Stimulated activated CD4-positive, alpha-beta T cell treated with anti-CD3 and anti-CD28 coated beads, Interleukin-4, amount 100 ng/mL, for 24 hours (primary cell): ENCODE data around the gene NTMT2.
"Not testable (repeated sequence)": the region's sequence is repeated elsewhere in the genome, so short reads cannot be mapped to it uniquely, and the experiment has no call there.

ENCODE experiments used
- DNase-seq: peaks from one replicate; pipeline ENCODE4 v3.0.0-alpha.2; 2020

Gene NTMT2

DNA sequence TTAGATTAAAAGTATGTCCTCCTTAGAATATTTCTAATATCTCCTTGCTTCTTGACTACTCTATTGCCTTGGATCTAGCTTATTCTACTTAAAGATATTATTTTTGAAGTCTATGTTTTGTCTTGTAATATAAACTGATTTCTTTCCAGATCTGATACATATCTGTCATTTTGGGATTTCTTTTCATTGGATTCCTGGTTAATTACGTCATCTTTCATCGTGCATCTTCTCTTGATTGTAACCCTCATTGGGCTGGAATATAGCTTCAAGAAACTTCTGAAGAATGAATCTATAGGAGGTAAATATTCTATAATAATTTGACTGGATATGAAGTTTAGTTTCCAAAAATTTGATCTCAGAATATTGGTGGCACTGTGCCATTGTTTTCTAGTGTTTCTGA lies 12.1 kb downstream of the NTMT2 start:
- no peak for DNase-seq

DNA sequence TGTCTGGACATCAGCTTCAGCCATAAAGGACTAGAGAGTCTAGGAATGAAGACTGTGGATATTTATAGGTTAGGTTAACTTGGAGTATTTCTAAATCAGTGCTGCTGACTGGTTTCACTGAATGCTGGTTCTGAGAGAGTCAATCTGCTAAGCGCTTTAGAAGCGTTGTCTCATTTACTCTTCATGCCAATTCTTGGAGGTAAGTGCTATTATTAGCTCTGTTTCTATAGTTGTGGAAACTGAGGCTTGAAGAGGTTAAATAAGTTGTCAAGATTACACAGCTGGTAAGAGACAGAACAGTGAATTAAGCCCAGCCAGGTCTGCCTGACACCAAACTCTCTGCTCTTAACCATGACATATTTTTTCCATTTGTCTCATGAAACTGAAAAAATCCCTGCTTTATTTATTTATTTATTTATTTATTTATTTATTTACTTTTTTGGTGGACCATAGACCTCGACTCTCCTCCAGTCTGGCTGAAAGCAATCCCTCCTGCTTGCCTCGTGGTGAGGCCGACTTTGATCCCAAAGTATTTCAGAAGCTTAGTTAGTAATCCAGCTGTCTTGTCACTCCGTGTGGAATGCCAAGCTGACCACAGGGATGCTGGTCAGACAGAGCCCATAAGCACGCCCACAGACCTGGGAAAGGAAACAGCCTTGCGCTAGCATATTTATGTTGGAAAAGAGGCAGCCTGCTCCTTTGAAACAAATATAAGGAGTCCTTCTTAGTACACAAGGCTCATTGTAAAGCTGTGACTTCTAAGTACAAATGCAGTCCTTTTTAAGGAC lies 16.9 kb downstream of the NTMT2 start:
- no peak for DNase-seq

DNA sequence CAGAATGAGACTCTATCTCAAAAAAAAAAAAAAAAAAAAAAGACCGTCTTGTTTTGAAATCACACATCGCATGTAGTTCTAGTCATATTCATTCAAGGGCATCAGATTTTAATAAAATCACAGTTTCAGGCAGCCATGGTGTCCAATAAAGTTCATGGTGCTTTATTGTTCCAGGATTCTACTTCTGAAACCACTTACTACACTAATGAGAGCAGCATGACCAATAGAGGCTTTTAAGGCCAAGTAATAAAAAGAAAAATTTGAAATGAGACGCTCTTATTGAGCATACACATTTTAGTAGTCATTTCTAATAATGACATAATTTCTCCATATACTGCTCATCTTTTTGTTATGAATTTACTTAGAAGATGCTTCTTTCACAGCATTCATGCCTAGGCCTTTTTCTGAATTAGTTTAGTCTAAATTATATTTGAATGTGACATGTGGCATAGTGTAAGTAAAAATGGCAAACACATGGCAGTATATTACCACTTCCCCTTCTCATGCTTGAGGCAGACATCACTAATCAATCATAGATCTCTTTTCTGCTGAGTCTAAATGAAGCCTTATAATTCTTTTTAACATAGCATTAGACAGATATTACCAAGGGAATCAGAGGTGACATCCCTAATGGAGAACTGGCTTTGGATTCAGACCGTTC lies 18.5 kb downstream of the NTMT2 start:
- DNase-seq, result no peak

DNA sequence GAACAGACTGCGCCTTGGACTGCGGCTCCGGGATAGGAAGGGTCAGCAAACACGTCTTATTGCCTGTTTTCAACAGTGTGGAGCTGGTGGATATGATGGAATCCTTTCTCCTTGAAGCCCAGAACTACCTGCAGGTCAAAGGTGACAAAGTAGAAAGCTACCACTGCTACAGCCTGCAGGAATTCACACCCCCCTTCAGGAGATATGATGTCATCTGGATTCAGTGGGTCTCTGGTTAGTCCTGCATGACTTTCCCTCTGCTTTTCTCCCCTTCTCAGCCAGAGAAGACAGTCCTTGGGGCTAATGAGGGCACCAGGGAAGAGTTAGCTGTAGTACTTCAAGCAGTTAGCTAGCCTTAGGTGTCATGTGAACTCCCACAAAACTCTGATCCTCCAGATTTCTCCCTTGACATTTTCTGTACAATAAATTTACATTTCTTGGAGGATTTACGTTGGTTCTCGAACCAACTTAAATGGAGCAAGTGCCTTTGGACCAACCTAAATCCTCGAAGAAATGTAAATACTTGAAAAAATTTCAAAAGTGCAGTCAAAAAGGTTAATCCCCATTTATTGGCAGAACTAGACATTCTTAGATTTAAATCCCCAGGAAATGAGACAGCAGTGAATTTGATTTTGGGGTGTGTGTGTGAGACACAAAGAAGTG lies 20.9 kb downstream of the NTMT2 start:
- no peak for DNase-seq

DNA sequence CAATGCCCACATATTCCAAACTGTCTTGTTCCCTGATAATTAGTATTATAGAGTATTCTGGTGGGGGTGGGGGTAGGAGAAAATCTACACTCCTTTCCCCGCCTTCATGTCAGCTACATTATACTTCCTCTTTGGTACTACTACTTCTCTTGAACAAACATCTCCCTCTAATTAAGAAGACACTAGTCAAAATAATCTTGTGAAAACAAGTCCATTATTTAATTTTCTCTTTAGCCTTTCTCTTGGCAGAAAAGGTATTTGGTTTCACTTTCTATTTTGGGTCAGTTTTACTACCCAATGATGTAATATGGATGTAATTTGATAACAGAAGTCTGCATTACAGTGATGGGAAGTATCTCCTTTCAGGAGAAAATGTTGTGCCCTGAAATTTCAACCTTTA lies 22.5 kb downstream of the NTMT2 start:
- no peak for DNase-seq

DNA sequence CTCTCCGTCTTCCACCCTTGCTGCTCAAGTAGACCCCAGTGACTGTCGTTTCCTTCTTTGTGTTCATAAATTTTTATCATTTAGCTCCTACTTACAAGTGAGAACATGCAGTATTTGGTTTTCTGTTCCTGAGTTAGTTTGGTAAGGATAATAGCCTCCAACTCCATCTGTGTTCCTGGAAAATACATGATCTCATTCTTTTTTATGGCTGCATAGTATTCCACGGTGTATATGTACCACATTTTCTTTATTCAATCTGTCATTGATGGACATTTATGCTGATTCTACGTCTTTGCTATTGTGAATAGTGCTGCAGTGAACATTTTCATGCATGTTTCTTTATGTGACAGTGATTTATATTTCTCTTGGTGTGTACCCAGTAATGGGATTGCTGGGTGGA lies 24.8 kb downstream of the NTMT2 start:
- not testable (repeated sequence) for DNase-seq

DNA sequence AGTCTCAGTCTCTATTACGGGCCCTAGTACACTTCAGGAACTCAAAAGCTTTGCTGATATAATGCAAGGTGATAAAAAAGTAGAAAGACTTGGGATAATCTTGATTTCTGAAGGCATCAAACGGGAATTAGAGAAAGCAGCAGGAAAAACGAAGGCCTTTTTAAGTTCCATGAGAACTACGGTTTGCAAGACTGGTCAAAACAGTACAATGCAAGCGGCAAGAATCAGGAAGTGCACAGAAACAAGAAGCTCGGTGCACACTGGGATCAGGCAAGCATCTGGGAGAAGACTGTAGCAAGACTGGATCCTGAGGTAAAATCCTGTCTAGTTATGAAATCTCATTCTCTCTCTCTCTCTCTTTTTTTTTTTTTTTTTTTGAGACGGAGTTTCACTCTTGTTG lies 28.6 kb downstream of the NTMT2 start:
- DNase-seq, result no peak

DNA sequence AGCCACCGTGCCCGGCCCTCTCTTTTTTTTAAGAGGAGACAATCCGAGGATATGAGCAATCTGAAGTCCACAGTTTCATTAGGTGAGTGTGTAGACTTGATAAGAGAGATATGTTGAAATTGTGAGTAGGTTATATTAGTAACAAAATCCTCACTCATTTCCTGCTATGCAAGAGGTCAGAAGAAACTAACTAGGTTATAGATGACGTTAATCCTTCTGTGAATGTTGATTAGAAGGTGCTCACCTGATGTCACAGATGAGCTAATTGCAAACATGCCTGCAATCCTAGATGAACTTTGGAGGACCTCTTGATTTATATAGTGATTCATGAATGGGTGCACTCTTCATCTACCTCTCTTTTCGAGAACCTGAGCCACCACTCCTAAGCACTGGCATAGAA lies 29.3 kb downstream of the NTMT2 start:
- DNase-seq, result no peak

DNA sequence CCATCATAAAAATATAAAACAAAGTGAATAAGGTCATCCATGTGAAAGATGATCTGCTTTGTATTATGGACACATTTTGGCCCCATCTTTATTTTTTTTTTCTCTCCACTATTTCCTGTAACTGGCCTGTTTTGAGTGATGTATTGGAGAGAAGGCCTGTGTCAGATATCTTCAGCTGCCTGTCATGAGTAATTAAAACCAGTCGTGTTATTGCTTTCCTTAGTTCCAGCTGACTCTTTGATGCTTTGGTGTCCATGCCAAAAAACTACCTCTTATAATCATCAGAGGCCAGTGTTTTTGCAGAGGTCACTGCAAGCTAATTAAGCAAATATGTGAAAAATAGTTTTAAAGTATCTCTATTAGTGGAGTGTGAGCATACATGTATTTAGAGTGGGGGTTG lies 29.7 kb downstream of the NTMT2 start:
- DNase-seq, result no peak

DNA sequence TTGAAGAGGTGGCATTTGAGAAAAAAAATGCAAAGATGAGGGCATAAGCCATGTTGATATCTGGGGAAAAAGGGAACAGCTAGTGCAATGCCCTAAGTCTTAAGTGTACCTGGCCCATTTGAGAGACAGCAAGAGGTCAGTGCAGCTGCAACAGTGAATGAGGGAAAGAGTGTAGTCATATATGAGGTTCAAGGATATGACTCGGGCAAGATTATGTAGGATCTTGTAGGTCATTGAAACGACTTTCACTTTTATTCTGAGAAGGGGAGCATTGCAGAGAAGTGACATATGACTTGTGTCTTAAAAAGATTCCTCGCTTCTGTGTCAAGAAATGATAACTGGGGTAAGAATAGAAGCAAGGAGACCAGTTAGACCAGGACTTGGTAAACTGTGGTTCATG lies 31.0 kb downstream of the NTMT2 start:
- no peak for DNase-seq

DNA sequence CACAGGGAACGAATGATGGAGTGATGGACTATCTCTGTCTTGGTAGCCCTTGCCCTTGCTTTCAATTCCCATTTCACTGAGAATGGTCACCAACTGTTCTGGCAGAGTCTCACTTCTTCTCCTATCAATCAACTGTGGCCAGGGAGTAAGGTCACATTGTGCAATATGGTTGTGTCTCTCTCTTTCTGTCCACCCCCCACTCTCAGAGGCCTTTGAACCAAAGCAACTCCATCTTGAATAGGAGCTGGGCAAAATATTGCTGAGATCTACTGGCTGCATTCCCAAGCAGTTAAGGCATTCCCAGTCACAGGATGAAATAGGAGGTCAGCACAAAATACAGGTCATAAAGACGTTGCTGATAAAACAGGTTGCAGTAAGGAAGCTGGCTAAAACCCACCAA lies 36.7 kb downstream of the NTMT2 start:
- DNase-seq, result no peak

DNA sequence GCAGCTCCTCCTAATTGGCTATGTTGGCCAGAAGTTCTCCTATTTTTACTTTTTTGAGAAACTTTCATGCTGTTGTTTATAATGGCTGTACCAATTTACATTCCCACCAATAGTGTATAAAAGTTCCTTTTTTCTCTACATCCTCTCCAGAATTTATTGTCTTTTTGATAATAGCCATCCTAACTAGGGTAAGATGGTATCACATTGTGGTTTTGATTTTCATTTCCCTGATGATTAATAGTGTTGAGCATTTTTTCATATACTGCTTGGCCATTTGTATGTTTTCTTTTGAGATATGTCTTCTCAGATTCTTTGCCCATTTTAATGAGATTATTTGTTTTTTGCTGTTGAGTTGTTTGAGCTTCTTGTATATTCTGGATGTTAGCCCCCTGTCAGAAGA lies 46.8 kb downstream of the NTMT2 start:
- DNase-seq, result no peak

DNA sequence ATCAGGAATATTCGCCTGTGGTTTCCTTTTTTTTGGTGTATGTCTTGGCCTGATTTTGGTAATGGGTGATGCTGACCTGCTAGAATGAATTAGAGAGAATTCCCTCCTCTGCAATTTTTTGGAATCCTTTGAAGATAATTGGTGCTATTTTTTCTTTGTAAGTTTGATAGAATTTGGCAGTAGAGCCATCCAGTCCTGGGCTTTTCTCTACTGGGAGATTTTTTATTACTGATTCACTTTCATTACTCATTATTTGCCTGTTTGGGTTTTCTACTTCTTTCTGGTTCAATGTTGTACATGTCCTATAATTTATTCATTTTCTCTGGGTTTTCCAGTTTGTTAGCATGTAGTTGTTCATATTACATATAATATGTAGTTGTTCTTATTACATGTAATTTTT lies 48.7 kb downstream of the NTMT2 start:
- no peak for DNase-seq

DNA sequence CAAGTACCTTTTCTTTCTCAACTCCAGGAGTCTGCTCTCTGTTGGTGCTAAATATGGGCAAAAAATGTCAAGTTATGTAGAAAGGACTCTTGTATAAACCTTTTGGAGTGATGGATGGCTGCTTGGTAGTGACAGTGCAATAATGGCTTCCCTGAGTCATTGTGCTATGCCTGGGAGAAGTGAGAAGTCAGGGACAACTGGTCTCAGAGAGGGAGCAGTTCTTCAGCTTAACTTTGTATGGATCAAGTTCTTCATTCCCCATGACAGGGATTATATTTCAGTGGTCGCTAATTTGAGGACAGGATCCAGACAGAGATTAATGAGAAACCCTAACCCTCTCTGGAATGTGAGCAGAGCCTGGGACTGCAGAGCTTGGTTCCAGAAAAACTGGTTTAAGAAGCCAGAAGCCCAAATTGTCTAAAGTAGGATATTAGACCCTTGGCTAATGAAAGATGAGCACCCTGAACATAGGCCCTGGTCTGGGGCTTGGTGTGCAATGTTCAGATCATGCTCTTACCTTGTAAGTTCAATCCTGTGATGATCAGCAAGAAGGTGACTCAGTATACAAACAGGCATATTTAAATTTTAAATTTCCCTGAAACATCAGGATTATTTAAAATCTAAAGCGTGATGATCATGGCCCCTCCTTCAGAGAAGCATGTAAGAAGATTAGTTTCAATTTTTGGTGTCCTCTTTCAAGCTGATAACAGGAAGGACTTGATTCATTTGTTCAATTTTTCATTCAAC lies 50.9 kb downstream of the NTMT2 start:
- no peak for DNase-seq

DNA sequence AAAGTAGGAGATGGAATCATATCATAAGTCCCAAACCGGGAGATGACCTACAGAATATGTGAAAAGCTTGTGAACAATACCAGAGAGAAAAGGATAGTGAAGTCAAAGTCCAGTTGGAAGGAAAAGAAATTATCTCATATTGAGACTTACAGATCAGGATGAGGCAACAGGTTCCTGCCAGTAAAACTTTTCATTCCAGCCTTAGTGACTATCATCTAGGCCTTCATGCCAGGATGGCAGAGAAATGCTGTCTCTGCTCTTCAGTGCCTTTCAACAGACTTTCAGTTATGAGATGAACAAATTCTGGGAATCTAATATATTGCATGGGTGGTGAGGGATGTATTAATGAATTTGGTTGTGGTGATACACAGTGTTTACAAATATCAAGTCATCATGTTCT lies 52.3 kb downstream of the NTMT2 start:
- DNase-seq, result no peak

DNA sequence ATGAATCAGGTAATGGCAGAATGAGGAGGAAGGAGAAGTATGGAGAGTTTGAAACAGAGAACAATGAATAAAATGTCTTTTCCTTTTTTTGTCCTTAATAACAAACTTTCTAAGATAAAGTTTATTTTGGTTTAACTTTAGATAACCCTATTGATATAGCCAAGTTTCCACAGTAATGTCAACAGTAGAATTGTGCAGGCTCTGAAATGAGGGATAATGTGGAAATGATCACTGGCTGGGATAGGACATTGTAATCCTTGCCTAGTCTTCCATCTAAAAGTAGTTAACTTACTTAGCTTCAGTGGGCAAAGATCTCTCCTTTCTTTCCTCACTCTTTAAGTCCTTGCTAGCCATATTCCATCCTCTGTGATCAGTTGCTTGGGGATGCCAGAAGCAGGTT lies 52.8 kb downstream of the NTMT2 start:
- DNase-seq, result no peak

DNA sequence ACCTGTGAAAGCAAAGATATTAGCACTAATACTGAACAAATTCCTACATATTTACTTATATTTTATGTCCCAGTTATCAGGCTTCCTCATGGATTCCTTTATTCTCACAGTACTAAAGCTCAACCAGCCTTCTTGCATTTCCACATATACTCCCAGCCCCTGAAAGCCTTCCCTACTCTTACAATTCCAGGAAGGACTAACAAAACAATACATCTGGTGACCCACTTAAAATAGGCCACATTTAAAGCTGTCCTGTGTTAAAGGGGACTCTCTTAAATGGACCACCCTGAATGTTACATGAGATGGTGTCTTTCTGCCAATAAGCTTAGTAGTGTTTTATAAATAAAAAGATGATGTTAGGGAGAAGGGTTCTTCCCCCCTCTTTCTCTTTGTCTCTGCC lies 54.4 kb downstream of the NTMT2 start:
- no peak for DNase-seq

DNA sequence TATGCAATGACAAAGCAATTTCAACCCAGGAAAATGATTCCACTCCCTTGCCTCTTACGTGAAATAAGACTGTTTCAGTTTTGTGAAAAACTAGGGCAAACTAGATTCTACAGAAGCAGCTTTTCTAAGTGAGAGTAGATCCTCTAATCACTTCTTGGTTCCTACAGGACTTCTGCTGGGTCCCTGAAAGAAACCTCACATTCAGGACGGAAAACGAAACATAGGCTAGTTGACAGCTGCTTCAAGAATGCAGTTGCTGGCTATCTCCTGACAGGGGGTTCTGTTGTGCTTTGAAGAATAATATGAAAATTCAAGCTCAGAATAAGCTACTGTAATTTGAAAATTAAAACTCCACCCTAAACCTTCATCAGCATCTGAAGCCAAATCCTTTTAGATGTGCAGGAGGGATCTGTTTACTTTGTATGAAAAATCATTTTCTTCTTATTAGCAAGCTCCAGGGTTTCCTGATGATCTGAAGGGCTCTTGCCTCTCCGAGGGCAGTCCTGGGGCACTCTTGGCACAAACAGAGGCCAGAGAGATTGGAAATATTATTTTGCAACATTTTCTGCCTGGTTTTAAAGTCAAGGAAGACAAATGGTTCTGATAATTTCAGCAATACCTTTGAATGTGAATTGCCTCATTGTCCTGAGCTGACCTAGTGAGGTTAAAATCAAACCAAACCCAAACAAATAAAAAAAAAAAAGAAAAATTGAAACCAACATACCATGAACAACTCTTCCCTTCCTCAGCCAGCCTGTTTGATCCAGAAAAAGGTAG lies 55.0 kb downstream of the NTMT2 start:
- DNase-seq, result no peak

DNA sequence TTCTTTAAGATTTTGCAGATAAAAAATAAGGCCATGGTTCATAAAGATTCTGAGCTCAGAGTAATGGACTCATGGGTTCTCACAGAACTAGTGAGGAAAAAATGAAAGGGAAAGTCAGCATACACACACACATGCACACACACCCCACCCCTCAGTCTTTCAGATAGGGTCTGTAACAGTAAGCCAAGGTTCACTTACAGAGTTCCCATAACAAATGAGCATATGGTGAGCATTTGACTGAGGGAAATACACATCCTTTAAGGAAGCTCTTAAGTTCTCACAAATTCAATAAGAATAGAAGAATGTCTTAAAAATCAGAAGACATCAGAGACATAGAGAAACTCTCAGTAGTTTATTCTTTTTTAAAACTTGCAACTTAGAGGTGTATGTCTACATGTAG lies 57.9 kb downstream of the NTMT2 start:
- DNase-seq, result no peak

DNA sequence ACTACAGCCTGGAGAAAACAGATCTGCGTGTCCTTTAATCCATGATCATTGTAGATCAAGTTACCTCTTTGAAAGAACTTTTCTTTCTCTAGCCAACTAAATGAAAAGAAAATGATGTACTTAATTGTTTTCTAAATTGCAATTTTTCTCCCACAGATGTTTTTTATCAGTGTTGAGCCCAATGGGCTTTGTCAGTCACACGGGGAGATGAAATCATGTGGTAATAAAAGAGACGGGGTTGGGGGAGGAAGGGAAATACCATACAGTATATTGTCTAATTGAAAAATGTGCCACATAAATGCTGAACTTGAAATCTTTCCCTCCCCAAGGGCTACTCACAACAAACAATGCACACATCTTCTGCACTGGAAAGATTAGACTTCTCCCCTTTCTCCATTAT lies 58.4 kb downstream of the NTMT2 start:
- DNase-seq, result no peak

DNA sequence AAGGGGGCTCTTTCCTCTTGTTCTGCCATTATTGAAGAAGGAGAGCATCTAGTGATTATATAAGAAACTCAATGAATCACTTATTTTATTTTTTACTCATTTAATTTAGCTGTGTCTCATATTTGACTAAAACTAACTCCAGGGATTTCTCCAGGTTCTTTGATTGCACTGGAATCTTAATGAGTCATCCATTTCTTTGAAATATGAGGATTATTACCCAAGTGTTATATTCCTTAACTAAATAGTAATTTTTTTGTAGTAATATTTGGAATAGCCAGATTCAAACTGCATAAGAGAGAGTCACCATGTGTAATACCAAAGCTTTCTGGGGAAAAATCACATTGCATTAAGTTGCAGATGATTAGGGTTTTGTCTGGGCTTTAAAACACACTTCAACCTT lies 59.5 kb downstream of the NTMT2 start:
- DNase-seq, result no peak

DNA sequence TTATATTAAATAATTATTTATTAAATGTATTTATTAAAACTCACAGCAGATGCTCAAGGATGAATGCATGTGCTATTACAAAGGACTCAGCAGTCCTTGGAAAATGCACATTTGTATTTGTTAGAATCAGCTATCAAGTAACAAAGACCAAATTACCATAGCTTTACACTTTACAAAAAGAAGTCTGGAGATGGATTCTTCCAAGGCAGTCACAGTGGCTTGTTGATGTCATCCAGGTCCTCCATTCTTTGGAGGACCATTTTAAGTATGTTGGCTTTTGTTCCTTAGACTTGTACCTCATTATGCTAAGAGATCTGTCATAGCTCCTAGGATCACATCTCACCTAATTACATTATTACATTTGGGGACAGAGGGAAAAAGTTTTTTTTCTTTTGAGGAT lies 63.4 kb downstream of the NTMT2 start:
- DNase-seq, result no peak

DNA sequence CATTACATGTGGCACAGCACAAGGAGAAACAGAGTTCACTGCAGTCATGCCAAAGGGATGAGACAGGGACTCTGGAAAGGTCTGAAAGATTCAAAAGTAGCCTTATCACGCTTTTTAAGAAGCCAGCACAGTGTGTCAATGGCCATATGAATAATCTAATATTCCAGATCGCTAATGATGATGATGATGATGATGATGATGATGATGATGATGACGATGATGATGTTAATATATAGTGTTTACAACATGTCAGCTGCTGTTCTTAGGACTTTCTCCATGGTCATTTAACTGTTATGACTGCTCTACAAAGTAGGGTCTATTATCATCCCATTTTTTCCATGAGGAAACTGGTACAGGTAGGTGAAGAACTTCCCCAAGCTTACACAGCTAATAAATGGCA lies 64.4 kb downstream of the NTMT2 start:
- DNase-seq, result no peak
